Activated naive CD8-positive, alpha-beta T cell treated with anti-CD3 and anti-CD28 coated beads, Interleukin-2, amount 10 ng/mL, durations not matched to agents 7 days and 5 days (primary cell): ENCODE measurements around the gene AP1G1. TPM values are rescaled to one million over a fixed set of nuclear protein-coding genes. Genes with fewer than 3 reads are reported as not detected.

ENCODE experiments used
- ATAC-seq: fragments of 150-1000 bp; cut with Tn5 transposase; one replicate; pipeline ENCODE4 v1.10.0; 2021; ENCODE audit warnings: low read depth, moderate library complexity
- POLR2A ChIA-PET: fragments of 350-600 bp; sonication (Branson Sonifier 250); formaldehyde crosslinking; loops from one replicate; lab custom pipeline; 2021; ENCODE audit warnings: antibody characterized with exemption; lab: Charles Lee
- DNase-seq: peaks from one replicate; pipeline ENCODE4 v3.0.0; 2021
- H3K27ac Mint-ChIP-seq: one replicate; pipeline ENCODE4 v1.8.0; 2022; ENCODE audit warnings: mild to moderate bottlenecking, mixed read lengths
- H3K27me3 Mint-ChIP-seq: one replicate; pipeline ENCODE4 v1.8.0; 2022; ENCODE audit warnings: mild to moderate bottlenecking, moderate library complexity, mixed read lengths
- H3K36me3 Mint-ChIP-seq: one replicate; pipeline ENCODE4 v1.8.0; 2021; ENCODE audit warnings: mild to moderate bottlenecking, mixed read lengths
- H3K4me1 Mint-ChIP-seq: one replicate; pipeline ENCODE4 v1.8.0; 2021; ENCODE audit warnings: mixed read lengths
- H3K4me3 Mint-ChIP-seq: one replicate; pipeline ENCODE4 v1.8.0; 2022; ENCODE audit warnings: mild to moderate bottlenecking, moderate library complexity, mixed read lengths
- H3K9me3 Mint-ChIP-seq: one replicate; pipeline ENCODE4 v1.8.0; 2021; ENCODE audit warnings: mixed read lengths
- total RNA-seq, 2 experiments: library from RNA; stranded (reverse); gene quantifications; one replicate each; pipeline ENCODE4 v1.2.3, GENCODE V29; 2021

The AP1G1 gene
- 10 to 100 TPM; 86.3 to 93.2 TPM for total RNA-seq

- H3K9me3 Mint-ChIP-seq, result no peaks in the 10 kb centered on the region
- no peaks in the 10 kb centered on the region for H3K27me3 Mint-ChIP-seq
- ATAC-seq (peak; percentile 97), DNase-seq (peak; percentile 85)
- H3K27ac Mint-ChIP-seq, result peak within 1 kb of the TSS; percentile 100
- peak within 1 kb of the TSS; percentile 86 for H3K4me3 Mint-ChIP-seq
- peaks cover 1% of the 10 kb centered on the region for H3K36me3 Mint-ChIP-seq
- POLR2A ChIA-PET, result interaction anchor here (0.7 to 3.5 kb wide), 12 partner anchors 13 to 244 kb away, joined by 3 to 52 read pairs (median 5); partner anchors contain the start of genes ATXN1L, IST1 and ZNF821
- peaks cover 19% of the 10 kb centered on the region for H3K4me1 Mint-ChIP-seq
Measured at GRCh38 chr16:71808593-71809459, at the start of gene AP1G1. Gene AP1G1 (minus strand): TSS chr16:71808834. CDS start chr16:71789479, 19,355 bp downstream.

GRCh38 chr16:71855937-71856662 lies 47.5 kb upstream of the AP1G1 start:
- no peak for DNase-seq
- Mint-ChIP-seq H3K4me1 (peaks cover 27% of the 10 kb centered on the region), H3K4me3 (no peak overlapping the region), H3K27me3 (no peaks in the 10 kb centered on the region), H3K36me3 (peaks cover 6% of the 10 kb centered on the region), H3K9me3 (no peaks in the 10 kb centered on the region), H3K27ac (no peak overlapping the region)
- no peak for ATAC-seq
- POLR2A ChIA-PET, result no interaction called here

- Mint-ChIP-seq H3K9me3 (no peaks in the 10 kb centered on the region), H3K4me3 (no peak overlapping the region), H3K36me3 (peaks cover 12% of the 10 kb centered on the region), H3K27me3 (no peaks in the 10 kb centered on the region), H3K4me1 (peaks cover 29% of the 10 kb centered on the region), H3K27ac (no peak overlapping the region)
- POLR2A ChIA-PET, result no interaction called here
- DNase-seq, result no peak
- ATAC-seq, result no peak
Measured at GRCh38 chr16:71854369-71854948, 45.8 kb upstream of the AP1G1 start.

GRCh38 chr16:71853413-71853812 lies 44.8 kb upstream of the AP1G1 start:
- Mint-ChIP-seq H3K27me3 (no peaks in the 10 kb centered on the region), H3K9me3 (no peaks in the 10 kb centered on the region), H3K4me1 (peaks cover 29% of the 10 kb centered on the region), H3K27ac (no peak overlapping the region), H3K36me3 (peaks cover 17% of the 10 kb centered on the region), H3K4me3 (no peak overlapping the region)
- POLR2A ChIA-PET, result interaction anchor here (3.8 kb wide), 1 partner anchor 30 kb away, joined by 12 read pairs; the partner anchor contains the start of gene ZNF821
- DNase-seq (no peak), ATAC-seq (no peak)

GRCh38 chr16:71852561-71852960 lies 43.9 kb upstream of the AP1G1 start:
- no peak for ATAC-seq
- no peak overlapping the region for H3K27ac Mint-ChIP-seq

GRCh38 chr16:71852158-71852557 lies 43.5 kb upstream of the AP1G1 start:
- ATAC-seq, result no peak
- POLR2A ChIA-PET, result interaction anchor here (1.7 to 3.8 kb wide), 2 partner anchors 31 to 44 kb away, joined by 6 to 12 read pairs; partner anchors contain the start of genes AP1G1 and ZNF821
- no peak for DNase-seq
- Mint-ChIP-seq H3K4me1 (peaks cover 40% of the 10 kb centered on the region), H3K4me3 (no peak overlapping the region), H3K9me3 (no peaks in the 10 kb centered on the region), H3K36me3 (peaks cover 24% of the 10 kb centered on the region), H3K27ac (no peak overlapping the region), H3K27me3 (no peaks in the 10 kb centered on the region)

More at GRCh38 chr16:71852561-71852960, 43.9 kb upstream of the AP1G1 start:
- Mint-ChIP-seq H3K9me3 (no peaks in the 10 kb centered on the region), H3K27me3 (no peaks in the 10 kb centered on the region), H3K4me1 (peaks cover 36% of the 10 kb centered on the region), H3K36me3 (peaks cover 23% of the 10 kb centered on the region), H3K4me3 (no peak overlapping the region)
- POLR2A ChIA-PET, result interaction anchor here (1.7 to 3.8 kb wide), 2 partner anchors 30 to 44 kb away, joined by 6 to 12 read pairs; partner anchors contain the start of genes AP1G1 and ZNF821
- no peak for DNase-seq

GRCh38 chr16:71851746-71852145 lies 43.1 kb upstream of the AP1G1 start:
- Mint-ChIP-seq H3K9me3 (no peaks in the 10 kb centered on the region), H3K27ac (no peak overlapping the region), H3K27me3 (no peaks in the 10 kb centered on the region), H3K4me1 (peaks cover 44% of the 10 kb centered on the region), H3K4me3 (no peak overlapping the region), H3K36me3 (peaks cover 24% of the 10 kb centered on the region)
- POLR2A ChIA-PET, result interaction anchor here (1.7 to 3.8 kb wide), 2 partner anchors 31 to 43 kb away, joined by 6 to 12 read pairs; partner anchors contain the start of genes AP1G1 and ZNF821
- DNase-seq (no peak), ATAC-seq (no peak)

GRCh38 chr16:71848622-71849021 lies 40.0 kb upstream of the AP1G1 start:
- Mint-ChIP-seq H3K27me3 (no peaks in the 10 kb centered on the region), H3K4me3 (no peak overlapping the region), H3K9me3 (no peaks in the 10 kb centered on the region), H3K27ac (no peak overlapping the region), H3K36me3 (peaks cover 22% of the 10 kb centered on the region), H3K4me1 (peaks cover 32% of the 10 kb centered on the region)
- DNase-seq, result no peak
- no peak for ATAC-seq
- POLR2A ChIA-PET, result interaction anchor here (0.6 to 0.7 kb wide), 2 partner anchors 42 to 59 kb away, joined by 5 to 7 read pairs; no protein-coding TSS in a partner anchor

GRCh38 chr16:71847096-71847495 lies 38.5 kb upstream of the AP1G1 start:
- ATAC-seq (no peak), DNase-seq (no peak)
- Mint-ChIP-seq H3K36me3 (peaks cover 22% of the 10 kb centered on the region), H3K4me3 (peak overlapping the region; percentile 94), H3K9me3 (no peaks in the 10 kb centered on the region), H3K4me1 (peaks cover 28% of the 10 kb centered on the region), H3K27ac (peak overlapping the region; percentile 96), H3K27me3 (no peaks in the 10 kb centered on the region)
- POLR2A ChIA-PET, result interaction anchor here (1.1 to 3.0 kb wide), 4 partner anchors 26 to 38 kb away, joined by 3 to 16 read pairs (median 13); partner anchors contain the start of genes AP1G1 and ZNF821

GRCh38 chr16:71846431-71846830 lies 37.8 kb upstream of the AP1G1 start:
- peak overlapping the region; percentile 94 for H3K4me3 Mint-ChIP-seq
- no peak for ATAC-seq
- H3K9me3 Mint-ChIP-seq, result no peaks in the 10 kb centered on the region
- H3K4me1 Mint-ChIP-seq, result peaks cover 29% of the 10 kb centered on the region
- no peak for DNase-seq
- H3K27me3 Mint-ChIP-seq, result no peaks in the 10 kb centered on the region
- POLR2A ChIA-PET, result interaction anchor here (0.5 to 3.0 kb wide), 8 partner anchors 11 to 247 kb away, joined by 3 to 16 read pairs (median 6); partner anchors contain the start of genes AP1G1, DHX38, IST1 and TXNL4B
- H3K36me3 Mint-ChIP-seq, result peaks cover 22% of the 10 kb centered on the region
- H3K27ac Mint-ChIP-seq, result peak overlapping the region; percentile 96

- H3K27ac Mint-ChIP-seq, result peak within 1 kb of the TSS; percentile 96
- DNase-seq, result peak; percentile 99
- H3K4me1 Mint-ChIP-seq, result peaks cover 29% of the 10 kb centered on the region
- POLR2A ChIA-PET, result interaction anchor here (0.5 to 3.0 kb wide), 8 partner anchors 12 to 248 kb away, joined by 3 to 16 read pairs (median 6); partner anchors contain the start of genes AP1G1, DHX38, IST1 and TXNL4B
- peak; percentile 98 for ATAC-seq
- H3K4me3 Mint-ChIP-seq, result peak within 1 kb of the TSS; percentile 94
- peaks cover 22% of the 10 kb centered on the region for H3K36me3 Mint-ChIP-seq
- no peaks in the 10 kb centered on the region for H3K9me3 Mint-ChIP-seq
- no peaks in the 10 kb centered on the region for H3K27me3 Mint-ChIP-seq
Measured at GRCh38 chr16:71845639-71846430, 37.2 kb upstream of the AP1G1 start, which contains the start of gene ATXN1L. Gene ATXN1L (plus strand): TSS chr16:71845976. CDS start chr16:71849741, 3,765 bp downstream.

- DNase-seq, result no peak
- Mint-ChIP-seq H3K4me1 (peaks cover 27% of the 10 kb centered on the region), H3K27ac (peak overlapping the region; percentile 2), H3K36me3 (peaks cover 8% of the 10 kb centered on the region), H3K9me3 (no peaks in the 10 kb centered on the region), H3K27me3 (no peaks in the 10 kb centered on the region), H3K4me3 (no peak overlapping the region)
- POLR2A ChIA-PET, result interaction anchor here (0.6 kb wide), 1 partner anchor 53 kb away, joined by 3 read pairs; no protein-coding TSS in a partner anchor
- no peak for ATAC-seq
Measured at GRCh38 chr16:71843572-71843971, 34.9 kb upstream of the AP1G1 start.
